ENCODE results near the gene ZNF423.

DNA sequence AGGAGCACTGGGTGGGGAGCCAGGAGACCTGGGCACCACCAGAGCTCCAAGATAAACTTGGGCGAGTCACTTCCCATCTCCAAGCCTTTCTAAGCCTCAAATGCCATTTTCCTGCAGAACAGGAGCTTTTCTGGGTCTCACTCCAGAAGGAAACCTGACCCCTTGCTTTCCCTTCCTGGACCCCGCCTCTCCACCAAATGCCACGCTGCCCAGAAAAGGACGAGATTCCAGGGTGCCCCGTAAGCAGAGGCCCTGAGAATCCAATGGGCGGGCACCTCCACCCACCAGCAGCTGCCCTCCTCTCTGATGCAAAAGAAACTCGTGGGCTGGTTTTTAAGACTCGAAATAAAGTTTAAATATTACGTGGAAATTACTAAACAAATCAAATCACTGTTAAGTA, 31.3 kb downstream of the ZNF423 start:
- TF ChIP-seq, protein P1, sequence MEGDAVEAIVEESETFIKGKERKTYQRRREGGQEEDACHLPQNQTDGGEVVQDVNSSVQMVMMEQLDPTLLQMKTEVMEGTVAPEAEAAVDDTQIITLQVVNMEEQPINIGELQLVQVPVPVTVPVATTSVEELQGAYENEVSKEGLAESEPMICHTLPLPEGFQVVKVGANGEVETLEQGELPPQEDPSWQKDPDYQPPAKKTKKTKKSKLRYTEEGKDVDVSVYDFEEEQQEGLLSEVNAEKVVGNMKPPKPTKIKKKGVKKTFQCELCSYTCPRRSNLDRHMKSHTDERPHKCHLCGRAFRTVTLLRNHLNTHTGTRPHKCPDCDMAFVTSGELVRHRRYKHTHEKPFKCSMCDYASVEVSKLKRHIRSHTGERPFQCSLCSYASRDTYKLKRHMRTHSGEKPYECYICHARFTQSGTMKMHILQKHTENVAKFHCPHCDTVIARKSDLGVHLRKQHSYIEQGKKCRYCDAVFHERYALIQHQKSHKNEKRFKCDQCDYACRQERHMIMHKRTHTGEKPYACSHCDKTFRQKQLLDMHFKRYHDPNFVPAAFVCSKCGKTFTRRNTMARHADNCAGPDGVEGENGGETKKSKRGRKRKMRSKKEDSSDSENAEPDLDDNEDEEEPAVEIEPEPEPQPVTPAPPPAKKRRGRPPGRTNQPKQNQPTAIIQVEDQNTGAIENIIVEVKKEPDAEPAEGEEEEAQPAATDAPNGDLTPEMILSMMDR (IDR thresholded peaks at IDR 0.05; ENCODE audit: low read depth, low read length, poor library complexity, severe bottlenecking) = no peak
- TF ChIP-seq EZH2phosphoT487 (IDR thresholded peaks at IDR 0.05; ENCODE audit: borderline replicate concordance, low read length) = no peak

All from DOHH2 (cell line).